NT2/D1 (cell line): ENCODE data around the gene ARID1A.

Source experiments
- SUZ12 ChIP-seq: IDR thresholded peaks from 2 replicates; pipeline ENCODE4 v1.6.1; 2011; ENCODE audit not compliant: insufficient read length, insufficient read depth; ENCODE audit errors: extremely low read depth
- YY1 ChIP-seq: IDR thresholded peaks from 2 replicates; pipeline ENCODE4 v1.6.1; 2011; ENCODE audit not compliant: insufficient read length, insufficient read depth
- ZNF274 ChIP-seq: IDR thresholded peaks from 2 replicates; pipeline ENCODE4 v1.6.1; 2011; ENCODE audit warnings: mild to moderate bottlenecking, low read depth, low read length

GRCh38 chr1:26702680-26703038 lies 6.8 kb downstream of the ARID1A start:
- TF ChIP-seq YY1 (no peak), SUZ12 (no peak), ZNF274 (no peak)
